Stimulated activated CD4-positive, alpha-beta T cell treated with anti-CD3 and anti-CD28 coated beads, TNF-alpha, amount 100 ng/mL, for 24 hours (primary cell): Measurements from ENCODE around the gene TRAF1.

Source experiments
- DNase-seq, 3 experiments: peaks; one replicate each; pipeline ENCODE4 v3.0.0-alpha.2; 2020; ENCODE audit warnings: low read depth in 3 of 3

TRAF1 gene

DNA sequence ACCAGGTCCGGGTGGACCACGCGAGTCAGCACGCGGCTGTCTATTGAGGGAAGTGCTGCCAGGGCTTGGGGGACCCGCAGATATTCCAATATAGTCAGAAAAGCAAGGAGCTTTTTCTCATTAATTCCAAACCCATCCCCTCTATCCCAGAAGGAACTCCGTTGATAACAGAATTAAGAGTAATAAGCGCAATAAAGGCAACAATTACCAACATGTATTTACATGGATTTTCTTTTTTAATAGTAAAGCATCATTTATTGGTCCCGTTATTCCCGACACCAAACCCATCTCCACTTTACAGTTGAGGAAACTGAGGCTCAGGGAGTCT, 57.3 kb downstream of the TRAF1 start:
- no peak for DNase-seq

GRCh38 chr9:120868676-120869359, 57.8 kb downstream of the TRAF1 start:
- peak; percentile 95 to 97 (median 96) for DNase-seq

DNA sequence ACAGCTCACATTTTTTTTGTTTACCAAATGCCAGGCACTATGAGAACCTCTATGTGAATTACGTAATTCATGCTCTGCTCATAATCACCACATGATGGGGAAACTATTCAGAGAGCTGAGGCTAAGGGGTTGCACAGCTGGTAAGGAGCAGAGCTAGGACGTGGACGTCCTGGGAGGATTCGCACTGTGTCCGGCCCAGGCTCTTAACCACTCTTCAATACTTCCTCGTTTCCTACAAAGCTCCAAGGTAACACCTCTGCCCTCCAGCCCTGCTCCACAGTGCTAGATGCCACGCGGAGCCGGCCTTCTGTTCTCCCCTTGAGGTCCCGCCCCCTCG, 58.3 kb downstream of the TRAF1 start:
- no peak for DNase-seq

GRCh38 chr9:120867676-120868338, 58.8 kb downstream of the TRAF1 start:
- no peak for DNase-seq

DNA sequence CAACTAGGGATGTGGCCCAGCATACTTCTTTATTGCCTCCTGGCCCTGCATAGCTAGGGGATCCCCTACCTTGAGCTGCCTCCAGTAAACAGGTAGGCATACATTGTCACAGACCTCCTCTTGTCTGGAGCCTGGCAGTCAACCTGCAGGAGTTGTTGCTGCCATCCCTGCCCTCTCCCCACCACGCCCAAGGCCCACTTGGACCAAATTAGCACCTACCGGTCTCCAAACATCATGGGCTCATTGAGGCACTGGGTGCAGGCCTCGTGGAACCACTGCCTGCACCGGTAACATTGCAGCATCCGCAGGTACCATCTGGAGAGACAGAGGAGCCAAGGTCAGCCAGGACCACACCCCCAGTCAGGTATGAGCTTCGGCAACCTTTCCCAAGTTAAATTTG, 59.9 kb downstream of the TRAF1 start:
- no peak for DNase-seq

DNA sequence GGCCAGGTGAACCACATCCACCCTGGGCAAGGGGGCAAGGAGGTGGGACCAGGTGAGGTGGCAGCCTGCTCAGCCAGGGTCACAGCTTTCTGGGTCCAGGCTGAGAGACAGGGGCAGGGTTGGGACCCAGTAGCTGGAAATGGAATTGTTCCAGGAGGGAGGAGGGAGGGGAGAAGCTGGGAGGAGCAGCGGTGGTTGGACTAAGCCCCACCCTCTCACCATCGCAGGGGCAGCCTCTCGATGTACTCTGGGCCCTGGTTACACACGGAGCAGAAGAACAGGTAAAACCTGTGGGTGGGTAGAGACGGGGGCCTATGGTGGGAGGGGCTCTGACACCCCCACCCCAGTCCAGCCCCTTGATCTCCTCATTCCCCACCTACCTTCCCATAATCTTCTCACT, 60.8 kb downstream of the TRAF1 start:
- no peak for DNase-seq

GRCh38 chr9:120865176-120865575, 61.4 kb downstream of the TRAF1 start:
- no peak for DNase-seq

DNA sequence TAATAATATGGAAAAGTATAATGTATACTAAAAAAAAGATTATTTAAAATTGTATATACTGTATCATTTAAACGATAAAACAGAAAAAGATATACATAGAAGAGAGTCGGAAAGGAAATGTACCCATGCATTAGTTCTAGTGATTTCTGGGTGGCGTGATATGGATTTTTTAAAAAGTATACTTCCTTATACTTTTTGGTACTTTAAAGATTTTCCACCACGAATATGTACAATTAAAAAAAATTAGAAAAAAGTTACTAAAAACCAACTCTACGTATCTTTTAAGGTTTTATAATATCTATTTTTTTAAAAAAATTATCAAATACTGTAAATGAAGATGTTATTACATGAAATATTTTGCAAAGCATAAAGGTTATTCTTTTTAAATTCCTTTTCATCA, 61.9 kb downstream of the TRAF1 start:
- DNase-seq = no peak

DNA sequence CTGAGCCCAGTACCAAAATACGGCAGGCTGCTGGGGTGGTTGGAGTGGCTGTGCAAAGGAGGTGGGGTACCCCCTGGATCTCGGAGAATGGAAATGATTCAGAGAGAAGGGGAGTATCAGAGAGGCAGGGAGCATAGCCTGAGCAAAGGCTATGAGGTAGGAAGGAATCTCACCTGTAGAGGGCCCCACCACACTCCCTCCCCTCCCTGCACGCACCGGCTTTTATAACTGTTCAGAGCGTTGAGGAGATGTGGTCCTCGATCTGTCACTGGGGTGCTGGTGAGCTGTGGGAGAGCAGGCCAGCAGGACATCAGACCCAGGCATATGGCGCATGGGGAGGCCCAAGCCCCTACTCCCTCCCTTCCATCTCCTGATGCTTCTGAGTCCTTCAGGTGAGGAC, 62.8 kb downstream of the TRAF1 start:
- no peak for DNase-seq

DNA sequence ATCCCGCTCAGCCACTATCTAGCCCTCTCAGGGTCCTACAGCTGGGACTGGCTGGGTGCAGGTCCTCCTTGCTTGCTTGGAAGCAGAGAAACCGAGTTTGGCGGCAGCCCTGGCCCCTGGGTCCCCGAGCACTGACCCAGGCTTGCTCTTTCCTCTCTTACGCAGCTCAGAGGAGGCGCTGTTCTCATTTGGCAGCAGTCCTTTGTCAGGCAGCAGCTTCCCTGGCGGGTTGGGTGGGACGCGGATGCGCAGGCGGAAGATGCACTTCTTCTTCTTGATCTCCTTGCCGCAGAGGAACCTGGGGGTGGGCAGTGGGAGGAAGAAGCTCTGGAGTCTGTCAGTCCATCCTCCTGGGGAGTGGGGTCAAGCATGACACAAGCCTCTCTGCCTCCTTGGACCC, 64.1 kb downstream of the TRAF1 start:
- DNase-seq = no peak

DNA sequence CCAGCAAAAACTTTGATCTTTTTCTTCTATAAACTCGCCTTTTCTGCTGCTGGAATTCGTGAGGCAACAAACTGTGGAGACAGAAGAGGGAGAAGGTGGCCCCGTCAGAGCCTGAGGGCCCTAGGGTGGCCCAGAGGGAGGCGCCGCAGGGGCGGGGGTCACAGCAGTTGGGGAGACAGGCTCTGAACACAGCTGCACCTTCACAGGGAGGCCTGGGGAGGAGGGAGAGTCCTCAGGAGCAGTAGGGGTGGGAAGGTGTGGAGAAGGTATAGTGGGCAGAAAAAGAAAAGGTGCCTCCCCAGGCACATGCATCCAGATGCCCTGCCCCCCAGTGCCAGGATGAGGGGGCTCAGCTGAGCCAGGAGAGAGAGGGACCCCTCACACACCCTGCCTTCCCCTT, 64.7 kb downstream of the TRAF1 start:
- no peak for DNase-seq

DNA sequence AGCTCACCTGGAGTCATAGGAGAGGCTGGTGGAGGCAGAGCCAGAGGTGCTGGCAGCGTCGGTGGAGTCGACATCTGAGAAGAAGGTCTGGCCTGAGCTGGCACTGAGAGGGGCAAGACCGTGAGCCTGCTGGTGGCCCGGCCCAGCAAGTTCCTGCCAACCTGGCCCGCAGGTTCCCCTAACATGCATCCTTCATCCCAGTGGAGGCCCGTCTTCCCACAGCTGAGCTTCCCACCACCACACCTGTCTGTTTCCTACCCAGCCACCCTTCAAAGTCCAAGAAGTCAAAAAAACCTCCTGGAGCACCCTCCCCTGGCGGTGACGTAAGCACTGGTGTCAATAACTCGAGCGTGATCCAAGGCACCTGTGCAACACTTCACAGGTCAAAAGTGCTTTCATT, 66.5 kb downstream of the TRAF1 start:
- no peak for DNase-seq

GRCh38 chr9:120859361-120859760, 67.2 kb downstream of the TRAF1 start:
- DNase-seq = no peak

DNA sequence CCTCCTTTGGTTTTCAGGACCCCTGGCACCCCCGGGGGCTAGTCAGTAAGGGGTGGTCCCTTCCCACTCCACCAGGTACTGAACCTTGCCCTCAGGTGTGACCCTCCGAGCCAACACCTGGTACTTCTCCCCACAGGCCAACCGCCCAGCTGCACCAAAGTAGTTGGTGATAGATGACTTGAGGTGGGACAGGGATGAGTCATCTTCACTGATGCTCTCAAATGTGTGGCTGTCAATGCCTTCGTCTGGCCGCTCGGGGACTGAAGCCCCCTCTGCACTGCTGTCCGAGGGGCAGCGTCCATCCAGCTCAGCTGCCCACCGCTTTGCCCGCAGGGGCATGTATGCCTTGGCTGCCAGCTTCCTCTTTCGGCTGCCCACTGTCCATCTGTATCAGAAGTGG, 68.7 kb downstream of the TRAF1 start:
- DNase-seq = no peak

- DNase-seq = no peak
These were observed 69.1 kb downstream of the TRAF1 start for GRCh38 chr9:120857481-120857880.

GRCh38 chr9:120856700-120857099, 69.9 kb downstream of the TRAF1 start:
- DNase-seq = no peak

- DNase-seq = no peak
These were observed 70.5 kb downstream of the TRAF1 start for GRCh38 chr9:120855827-120856670.

DNA sequence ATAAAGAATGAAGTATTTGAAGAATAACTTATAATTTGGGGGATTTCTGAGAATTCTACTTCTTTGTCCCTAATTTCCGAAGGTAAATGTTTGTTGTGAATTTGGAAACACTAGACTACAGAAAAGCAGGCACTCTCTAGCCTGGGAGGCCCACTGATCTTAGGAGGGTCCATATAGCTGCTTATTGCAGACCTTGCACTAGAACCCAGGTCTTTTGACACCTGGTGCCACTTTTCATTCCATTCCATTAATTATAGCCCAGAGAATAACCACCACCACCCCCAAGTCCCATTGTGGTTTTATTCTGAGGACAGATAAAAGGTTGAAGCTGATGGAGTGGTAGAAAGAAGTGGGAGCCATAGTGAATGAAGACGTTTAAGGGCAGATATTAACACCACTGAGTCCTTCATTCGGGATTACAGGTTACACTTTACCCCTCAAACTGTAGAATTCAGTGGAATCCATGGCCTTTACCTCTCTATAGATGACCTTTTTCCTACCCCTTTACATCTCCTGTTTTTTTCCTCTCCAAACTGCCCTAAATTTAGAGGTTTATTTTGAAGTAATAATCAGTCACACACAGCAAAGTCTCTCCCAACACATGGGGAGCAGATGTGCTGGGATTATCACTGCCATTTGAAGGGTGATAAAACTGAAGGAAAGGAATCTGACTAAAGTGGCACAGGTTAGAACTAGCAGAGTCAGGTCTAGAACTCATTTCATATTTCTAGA, 71.8 kb downstream of the TRAF1 start:
- DNase-seq = no peak

DNA sequence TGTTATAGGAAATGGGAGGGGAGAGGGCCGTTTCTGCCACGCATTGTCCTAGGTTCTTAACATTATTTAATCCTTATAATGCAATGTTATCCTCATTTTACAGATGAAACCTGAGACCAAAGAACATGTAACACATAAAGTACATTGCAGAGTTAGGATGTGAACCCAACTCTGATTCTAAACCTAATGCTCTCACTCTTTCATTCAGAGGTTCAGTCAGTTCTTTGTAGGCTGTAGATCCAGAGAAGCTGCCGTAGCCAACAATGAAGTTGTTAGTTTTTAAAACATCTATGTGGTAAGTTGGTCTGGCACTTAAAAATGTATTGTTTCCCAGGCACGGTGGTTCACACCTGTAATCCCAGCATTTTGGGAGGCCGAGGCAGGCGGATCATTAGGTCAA, 73.4 kb downstream of the TRAF1 start:
- no peak for DNase-seq
